DND-41 (cell line): ENCODE results near the gene ASPM.

ENCODE experiments used
- CTCF ChIP-seq: IDR thresholded peaks from 2 replicates; pipeline ENCODE4 v1.5.1; 2012; ENCODE audit warnings: borderline replicate concordance, low read length, moderate library complexity, mild to moderate bottlenecking; ENCODE audit not compliant: poor library complexity, severe bottlenecking; ENCODE audit errors: extremely low read depth
- EZH2 ChIP-seq: IDR thresholded peaks from 3 replicates; pipeline ENCODE4 v1.6.1; 2012; ENCODE audit warnings: borderline replicate concordance, low read depth, mild to moderate bottlenecking, moderate library complexity, low read length, inconsistent platforms; ENCODE audit not compliant: severe bottlenecking

- no peak for TF ChIP-seq CTCF
- TF ChIP-seq EZH2, result no peak
These were observed 83.3 kb downstream of the ASPM start for GRCh38 chr1:197063212-197063611.
